NAMALWA (cell line): ENCODE data around the gene STARD7.
"Not testable (repeated sequence)": the region's sequence is repeated elsewhere in the genome, so short reads cannot be mapped to it uniquely, and the experiment has no call there.

Experiments used
- DNase-seq: peaks from one replicate; pipeline ENCODE4 v3.0.0-alpha.2; 2015; ENCODE audit warnings: low spot score

Gene STARD7

GRCh38 chr2:96233880-96234316 is 25.3 kb upstream of the STARD7 start:
- peak; percentile 67 for DNase-seq

GRCh38 chr2:96233436-96233835 is 24.8 kb upstream of the STARD7 start:
- no peak for DNase-seq

- DNase-seq, result no peak
Measured at GRCh38 chr2:96231316-96231715, 22.7 kb upstream of the STARD7 start.

GRCh38 chr2:96225016-96225533 is 16.4 kb upstream of the STARD7 start:
- DNase-seq, result peak; percentile 69

- DNase-seq, result not testable (repeated sequence)
Measured at GRCh38 chr2:96221106-96221505, 12.5 kb upstream of the STARD7 start.

- DNase-seq, result not testable (repeated sequence)
Measured at GRCh38 chr2:96219959-96220358, 11.3 kb upstream of the STARD7 start.

- no peak for DNase-seq
Measured at GRCh38 chr2:96218508-96219131, 10.0 kb upstream of the STARD7 start.

- DNase-seq, result no peak
Measured at GRCh38 chr2:96214554-96214953, 5.9 kb upstream of the STARD7 start.

- DNase-seq, result peak; percentile 34
Measured at GRCh38 chr2:96213379-96213778, 4.8 kb upstream of the STARD7 start.

GRCh38 chr2:96212339-96212738 is 3.7 kb upstream of the STARD7 start:
- DNase-seq, result no peak

GRCh38 chr2:96209729-96210085 is 1.1 kb upstream of the STARD7 start:
- no peak for DNase-seq

GRCh38 chr2:96209011-96209728 is 543 bp upstream of the STARD7 start:
- no peak for DNase-seq

- no peak for DNase-seq
Measured at GRCh38 chr2:96207774-96208142, 869 bp downstream of the STARD7 start.

GRCh38 chr2:96207073-96207773 is 1.4 kb downstream of the STARD7 start:
- no peak for DNase-seq

- DNase-seq, result no peak
Measured at GRCh38 chr2:96205888-96206287, 2.7 kb downstream of the STARD7 start.

- DNase-seq, result no peak
Measured at GRCh38 chr2:96204836-96205624, 3.6 kb downstream of the STARD7 start.

- DNase-seq, result peak; percentile 48
Measured at GRCh38 chr2:96203130-96204028, 5.2 kb downstream of the STARD7 start.

GRCh38 chr2:96202152-96202854 is 6.3 kb downstream of the STARD7 start:
- no peak for DNase-seq

- DNase-seq, result no peak
Measured at GRCh38 chr2:96201338-96201737, 7.3 kb downstream of the STARD7 start.

- DNase-seq, result no peak
Measured at GRCh38 chr2:96198921-96199320, 9.7 kb downstream of the STARD7 start.
